Measurements from ENCODE around the gene PPP1R9A.
"Not testable (repeated sequence)": the region's sequence is repeated elsewhere in the genome, so short reads cannot be mapped to it uniquely, and the experiment has no call there.

Gene PPP1R9A

DNA sequence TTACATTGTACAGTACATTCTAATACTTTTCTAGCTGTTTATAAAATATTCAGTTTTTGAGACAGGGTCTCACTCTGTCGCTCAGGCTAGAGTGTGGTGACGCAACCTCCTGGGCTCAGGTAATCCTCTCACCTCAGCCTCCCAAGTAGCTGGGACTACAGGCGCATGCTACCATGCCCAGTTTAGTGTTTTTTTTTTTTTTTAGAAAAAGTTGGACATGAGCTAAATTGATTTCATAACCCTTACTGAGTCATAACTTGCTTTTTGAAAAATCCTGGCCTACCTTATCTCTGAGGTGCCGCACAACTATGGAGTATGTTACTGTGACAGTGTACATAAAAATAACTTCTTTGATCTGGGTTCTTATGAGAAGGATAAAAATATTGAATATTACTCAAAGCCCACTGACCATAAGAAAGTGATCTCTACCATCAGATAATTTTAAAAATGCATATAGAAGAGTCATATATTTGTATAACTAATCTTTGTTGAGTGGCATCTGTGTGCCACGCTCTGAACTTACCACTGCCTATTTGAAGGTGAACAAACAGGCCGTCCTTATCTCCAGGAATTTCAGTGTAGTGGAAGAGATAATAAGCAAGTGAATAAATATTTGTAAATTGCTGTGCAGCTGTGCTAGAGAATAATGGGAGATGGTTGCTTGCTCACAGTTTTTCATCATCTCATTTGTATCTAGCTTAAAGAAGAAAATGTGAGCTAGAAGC lies 73.2 kb downstream of the PPP1R9A start:
- DNase-seq: no peak

DNA sequence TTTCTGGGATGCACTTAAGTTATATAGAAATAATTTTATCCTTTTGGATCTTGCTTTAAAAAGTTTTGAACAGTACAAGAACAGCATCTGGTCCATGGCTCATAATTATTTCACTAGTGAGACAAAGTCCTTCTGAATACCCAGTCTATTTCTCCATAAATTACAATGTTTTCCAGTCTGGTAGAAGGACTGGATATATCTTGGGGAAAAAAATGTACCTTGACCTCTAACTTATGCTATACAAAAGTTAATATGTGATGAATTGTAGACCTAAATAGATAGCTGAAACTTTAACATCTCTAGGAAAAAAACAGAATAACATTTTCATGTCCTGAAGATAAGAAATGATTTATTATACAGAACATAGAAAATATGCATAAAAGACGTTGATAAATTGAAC lies 88.5 kb downstream of the PPP1R9A start:
- DNase-seq: no peak

DNA sequence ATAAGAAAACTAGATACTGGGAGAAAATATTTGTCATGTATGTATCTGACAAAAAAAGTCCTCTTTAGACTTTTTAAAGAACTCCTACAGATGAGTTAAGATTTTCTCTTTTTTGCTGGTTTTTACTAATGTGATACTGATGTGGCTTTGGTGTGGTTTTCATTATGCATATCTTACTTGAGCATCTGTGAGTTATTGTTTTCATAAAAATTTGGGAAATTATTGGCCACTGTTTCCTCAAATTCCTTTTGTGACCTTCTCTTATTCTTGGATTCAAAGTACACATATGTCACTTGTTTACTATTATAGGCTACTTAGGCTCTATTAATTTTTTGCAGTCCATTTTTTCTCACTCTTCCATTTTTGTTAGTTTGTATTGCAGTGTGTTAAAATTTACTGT lies 89.0 kb downstream of the PPP1R9A start:
- no peak for DNase-seq

DNA sequence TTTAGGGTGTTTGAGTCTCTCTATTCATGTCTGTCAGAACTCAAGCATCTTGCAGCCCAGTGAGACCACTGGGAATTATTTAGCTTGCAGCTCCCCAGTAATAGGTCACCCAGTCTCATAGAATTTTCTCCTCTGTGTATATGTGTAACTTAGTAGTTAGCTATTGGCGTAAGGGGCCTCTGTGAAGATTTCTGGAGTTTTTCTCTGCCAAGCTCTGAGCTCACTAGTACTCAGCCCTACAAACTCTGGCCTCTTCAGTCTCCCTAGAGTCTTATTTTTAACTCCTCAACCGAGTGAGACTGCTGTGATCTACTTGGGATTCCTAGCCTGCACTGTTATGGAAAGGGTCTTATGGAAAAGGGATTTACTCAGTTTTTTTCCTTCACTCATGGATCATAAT lies 90.2 kb downstream of the PPP1R9A start:
- no peak for DNase-seq

DNA sequence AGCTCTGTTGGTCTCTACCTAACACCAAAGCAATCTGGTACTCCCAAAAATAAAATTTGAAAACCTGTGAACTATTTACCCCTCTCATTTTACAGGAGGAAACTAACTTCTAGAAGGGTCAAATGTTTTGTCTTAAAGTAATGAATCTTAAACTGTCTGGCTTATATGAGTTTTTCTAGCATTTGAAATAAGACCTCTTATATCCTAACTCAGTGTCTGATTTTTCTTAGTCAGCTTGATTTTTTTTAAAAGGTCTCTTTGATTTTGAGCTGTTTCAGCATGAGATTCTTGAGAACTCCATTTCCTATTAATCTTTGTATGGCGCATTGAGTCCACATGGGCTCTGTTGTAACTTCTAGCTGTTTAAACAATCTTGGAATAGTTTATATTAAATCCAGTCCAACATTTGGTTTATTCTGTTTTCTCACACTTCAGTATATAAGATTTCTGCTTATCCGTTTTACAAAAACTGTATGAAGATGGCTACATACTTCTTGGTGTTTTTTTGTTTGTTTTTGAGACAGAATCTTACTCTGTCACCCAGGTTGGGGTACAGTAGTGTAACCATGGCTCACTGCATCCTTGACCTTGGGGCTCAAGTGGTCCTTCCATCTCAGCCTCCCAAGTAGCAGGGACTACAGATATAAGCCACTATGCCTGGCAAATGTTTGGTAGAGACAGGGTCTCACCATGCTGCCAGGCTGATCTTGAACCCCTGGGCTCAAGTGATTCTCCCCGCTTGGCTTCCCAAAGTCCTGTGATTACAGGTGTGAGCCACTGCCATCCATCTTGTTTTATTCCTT lies 91.1 kb downstream of the PPP1R9A start:
- DNase-seq: no peak

DNA sequence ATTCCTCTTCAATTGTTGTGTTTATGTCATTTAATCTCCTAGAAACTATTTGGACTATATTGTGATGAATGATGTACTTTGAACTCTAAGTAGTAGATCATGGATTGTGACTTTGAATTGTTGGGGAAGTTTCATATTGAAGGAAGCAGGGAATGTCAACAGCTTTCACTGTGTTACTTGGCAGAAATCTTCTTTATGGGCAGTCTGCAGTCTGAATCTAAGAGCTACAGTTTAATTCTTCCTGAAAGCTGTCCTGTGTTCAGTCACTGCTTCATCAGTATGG lies 91.6 kb downstream of the PPP1R9A start:
- no peak for DNase-seq

DNA sequence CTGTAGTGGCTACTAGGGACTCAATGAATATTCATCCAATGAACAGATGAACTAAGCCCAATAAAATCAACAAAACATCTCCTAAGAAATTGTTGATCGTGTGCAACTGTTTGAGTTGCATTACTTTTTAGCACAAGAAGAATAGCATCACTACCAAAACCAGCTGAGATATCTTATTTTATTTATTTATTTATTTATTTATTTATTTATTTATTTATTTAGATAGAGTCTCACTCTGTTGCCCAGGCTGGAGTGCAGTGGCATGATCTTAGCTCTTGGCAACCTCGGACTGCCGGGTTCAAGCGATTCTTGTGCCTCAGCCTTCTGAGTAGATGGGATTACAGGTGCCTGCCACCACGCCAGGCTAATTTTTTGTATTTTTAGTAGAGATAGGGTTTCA lies 92.2 kb downstream of the PPP1R9A start:
- DNase-seq: not testable (repeated sequence)

DNA sequence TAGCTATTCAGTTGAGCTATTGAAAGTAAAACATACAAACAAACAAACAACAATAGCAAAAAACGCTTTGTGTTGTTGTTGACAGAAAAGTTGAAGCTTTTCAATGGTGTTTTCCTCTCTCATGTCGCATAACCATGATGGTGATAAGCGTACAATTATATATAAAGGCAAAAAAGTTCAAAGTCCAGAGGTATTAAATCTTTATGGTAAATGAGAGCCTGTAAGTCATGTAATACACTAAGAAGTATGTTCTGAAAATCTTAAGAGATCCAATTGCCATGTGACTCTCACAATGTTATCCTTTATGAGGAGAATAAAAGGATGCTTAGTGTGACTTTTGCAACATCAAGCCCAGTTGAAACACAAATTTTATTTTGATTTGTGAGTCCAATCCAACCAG lies 93.9 kb downstream of the PPP1R9A start:
- DNase-seq: no peak

DNA sequence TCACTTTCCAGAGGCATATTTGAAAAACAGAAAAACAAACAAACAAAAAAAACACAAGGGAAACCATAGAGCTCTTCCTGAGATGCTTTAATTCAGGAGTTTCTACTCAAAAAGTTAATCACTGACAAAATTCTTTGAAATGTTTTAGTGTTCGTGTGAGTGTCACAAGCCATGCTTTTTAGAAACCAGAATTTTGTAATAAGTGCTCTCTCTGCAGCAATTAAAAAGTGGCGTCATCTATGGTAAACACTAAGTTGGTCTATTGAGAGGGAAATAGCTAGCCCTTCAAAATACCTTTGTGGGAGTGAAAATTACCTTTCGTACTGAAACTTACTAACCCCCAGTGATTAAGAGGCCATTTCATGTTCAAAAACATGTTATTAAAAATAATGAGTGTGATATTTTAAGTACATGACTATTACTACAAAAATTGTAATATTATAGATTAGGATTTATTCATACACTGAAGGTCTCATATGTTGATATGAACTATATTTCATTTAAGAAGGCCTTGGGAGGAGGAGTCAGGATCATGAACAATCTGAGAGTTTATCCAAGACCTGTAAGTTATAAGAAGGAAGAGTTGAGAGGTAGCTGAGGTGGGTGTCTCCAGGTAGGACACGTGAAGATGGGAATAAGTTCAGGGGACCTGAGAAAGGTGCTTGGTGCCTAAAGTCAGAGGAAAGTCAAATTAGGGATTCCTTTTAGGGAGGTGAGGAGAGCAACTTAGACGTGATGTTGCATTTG lies 94.6 kb downstream of the PPP1R9A start:
- DNase-seq: no peak

DNA sequence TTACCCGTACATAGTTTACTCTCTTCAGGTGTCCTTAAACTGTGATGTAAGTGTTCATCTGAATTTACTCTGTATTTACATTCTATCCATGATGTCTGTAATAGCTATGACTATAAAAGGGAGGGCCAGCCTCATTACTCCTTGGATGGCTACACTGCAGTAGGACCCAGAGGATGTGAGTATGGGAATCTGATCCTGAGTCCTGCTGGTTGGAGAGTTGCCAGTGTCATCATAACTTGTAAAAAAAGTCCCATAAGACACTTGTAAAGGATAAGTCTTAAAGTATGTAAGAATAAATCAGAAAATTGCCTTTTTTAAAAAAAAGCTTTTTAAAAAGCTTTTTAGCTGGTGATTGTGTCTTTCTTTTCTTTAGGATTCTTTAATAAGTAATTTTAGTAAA lies 95.4 kb downstream of the PPP1R9A start:
- DNase-seq: no peak

DNA sequence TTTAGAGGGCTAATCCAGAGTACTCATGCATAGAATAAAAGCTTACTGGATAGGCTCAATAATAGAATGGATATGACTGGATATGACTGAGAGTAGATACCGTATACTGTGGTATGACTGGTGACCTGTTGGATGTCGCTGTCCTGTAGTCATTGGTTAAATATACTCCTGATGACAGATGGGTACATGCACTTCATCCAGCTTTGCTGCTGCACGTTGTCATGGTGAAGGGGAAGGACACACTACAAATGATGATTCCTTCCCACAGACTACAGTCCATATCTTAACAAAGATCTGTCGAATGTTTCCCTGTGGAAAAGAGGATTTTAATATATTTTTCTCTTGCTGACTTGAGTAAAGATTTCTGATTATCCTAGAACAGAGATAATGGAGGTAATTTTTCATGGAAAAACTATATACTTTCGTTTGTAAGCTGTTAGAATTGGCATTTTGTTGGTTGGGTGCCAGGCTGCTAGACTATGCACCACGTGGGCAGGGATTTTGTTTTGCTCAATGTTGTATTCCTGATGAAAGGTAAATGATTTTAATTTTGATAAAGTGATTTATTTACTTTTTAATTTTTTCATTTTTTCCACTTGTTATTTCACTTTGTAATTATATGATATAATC lies 97.3 kb downstream of the PPP1R9A start:
- no peak for DNase-seq

DNA sequence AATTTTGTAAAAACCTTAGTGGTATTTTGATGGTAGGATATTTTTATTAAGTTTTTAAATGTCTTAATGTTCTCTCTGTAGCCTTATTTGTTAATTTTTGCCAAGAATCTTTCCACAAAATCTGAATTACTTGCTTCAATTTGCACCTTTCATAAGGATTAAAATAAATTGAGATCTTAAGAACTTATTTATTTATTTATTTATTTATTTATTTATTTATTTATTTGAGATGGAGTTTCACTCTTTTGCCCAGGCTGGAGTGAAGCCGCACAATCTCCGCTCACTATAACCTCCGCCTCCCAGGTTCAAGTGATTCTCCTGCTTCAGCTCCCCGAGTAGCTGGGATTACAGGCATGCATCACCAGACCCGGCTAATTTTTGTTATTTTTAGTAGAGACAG lies 98.6 kb downstream of the PPP1R9A start:
- no peak for DNase-seq

DNA sequence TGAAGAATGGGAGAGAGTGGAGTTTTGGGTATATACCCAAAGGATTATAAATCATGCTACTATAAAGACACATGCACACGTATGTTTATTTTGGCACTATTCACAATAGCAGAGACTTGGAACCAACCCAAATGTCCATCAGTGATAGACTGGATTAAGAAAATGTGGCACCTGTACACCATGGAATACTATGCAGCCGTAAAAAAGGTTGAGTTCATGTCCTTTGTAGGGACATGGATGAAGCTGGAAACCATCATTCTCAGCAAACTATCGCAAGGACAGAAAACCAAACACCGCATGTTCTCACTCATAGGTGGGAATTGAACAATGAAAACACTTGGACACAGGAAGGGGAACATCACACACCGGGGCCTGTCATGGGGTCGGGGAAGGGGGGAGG lies 101.4 kb downstream of the PPP1R9A start:
- DNase-seq: not testable (repeated sequence)

DNA sequence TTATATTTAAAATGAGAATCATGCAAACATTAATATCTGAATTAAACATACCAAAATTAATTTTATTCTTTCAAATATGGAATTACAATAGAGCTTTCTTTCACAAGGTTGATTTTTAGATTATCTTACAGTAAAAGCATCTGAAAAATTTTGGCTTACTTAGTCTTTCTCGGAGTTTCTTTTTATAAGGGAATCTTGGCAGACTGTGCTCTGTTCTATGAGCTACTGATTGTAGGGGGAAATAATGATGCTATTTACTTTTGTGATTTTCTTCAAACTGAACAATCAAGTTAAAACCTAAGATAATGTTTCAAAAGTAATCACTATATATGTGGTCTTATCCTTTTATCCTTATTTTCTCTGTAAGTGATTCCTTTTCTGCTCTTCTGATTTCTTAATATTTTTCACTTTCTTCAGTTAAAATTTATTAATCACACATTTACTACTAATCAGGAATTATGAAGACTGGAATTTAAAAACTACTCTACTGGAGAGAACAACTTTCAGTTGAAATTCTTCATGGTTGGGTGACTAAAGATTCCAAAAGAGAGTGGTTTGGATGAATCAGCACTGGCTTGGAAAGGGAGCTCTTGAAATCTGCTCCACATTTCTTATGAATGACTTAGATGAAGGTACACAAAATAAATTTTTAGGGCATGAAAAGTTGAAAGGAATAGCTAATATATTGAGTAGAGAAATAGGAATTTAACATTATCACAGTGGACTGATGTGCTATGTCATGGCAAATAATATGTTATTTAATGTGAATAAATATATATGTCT lies 103.9 kb downstream of the PPP1R9A start:
- DNase-seq: no peak

DNA sequence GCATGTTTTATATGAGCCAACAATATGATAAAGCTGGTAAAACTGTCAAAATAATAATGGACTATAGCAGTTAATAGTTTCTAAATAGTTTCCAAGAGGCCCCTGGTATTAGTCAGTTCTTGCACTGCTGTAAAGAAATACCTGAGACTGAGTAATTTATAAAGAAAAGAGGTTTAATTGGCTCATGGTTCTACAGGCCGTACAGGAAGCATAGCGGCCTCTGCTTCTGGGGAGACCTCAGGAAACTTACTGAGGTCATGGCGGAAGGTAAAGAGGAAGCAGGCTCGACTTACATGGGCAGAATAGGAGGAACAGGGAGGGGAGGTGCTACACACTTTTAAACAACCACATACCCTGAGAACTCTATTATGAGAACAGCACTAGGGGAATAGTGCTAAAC lies 104.6 kb downstream of the PPP1R9A start:
- no peak for DNase-seq

DNA sequence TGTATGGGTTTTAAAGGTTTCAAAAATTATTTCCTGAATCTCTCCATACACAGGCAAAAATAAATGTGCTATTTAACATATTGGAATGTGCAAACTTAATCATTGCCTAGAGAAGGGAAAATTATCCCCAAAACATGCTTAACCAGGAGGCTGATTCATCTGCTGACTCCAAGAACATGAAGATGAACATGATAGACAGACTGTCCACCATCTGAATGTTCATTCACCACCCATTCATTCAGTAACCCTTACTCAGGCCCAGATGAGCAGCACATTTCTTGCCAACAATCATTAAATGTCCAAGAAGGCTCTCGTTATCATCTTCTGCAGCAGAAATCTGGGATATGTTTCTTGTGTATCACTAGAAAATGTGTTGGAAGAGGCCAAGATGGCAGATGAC lies 110.6 kb downstream of the PPP1R9A start:
- no peak for DNase-seq

DNA sequence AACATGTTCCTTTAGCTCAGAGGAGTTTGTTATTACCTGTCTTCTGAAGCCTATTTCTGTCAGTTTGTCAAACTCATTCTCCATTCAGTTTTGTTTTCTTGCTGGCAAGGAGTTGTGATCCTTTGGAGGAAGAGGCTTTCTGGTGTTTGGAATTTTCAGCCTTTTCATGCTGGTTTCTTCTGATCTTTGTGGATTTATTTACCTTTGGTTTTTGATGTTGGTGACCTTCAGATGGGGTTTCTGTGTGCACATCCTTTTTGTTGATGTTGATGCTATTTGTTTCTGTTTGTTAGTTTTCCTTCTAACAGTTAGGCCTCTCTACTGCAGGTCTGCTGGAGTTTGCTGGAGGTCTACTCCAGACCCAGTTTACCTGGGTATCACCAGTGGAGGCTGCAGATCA lies 118.6 kb downstream of the PPP1R9A start:
- no peak for DNase-seq

DNA sequence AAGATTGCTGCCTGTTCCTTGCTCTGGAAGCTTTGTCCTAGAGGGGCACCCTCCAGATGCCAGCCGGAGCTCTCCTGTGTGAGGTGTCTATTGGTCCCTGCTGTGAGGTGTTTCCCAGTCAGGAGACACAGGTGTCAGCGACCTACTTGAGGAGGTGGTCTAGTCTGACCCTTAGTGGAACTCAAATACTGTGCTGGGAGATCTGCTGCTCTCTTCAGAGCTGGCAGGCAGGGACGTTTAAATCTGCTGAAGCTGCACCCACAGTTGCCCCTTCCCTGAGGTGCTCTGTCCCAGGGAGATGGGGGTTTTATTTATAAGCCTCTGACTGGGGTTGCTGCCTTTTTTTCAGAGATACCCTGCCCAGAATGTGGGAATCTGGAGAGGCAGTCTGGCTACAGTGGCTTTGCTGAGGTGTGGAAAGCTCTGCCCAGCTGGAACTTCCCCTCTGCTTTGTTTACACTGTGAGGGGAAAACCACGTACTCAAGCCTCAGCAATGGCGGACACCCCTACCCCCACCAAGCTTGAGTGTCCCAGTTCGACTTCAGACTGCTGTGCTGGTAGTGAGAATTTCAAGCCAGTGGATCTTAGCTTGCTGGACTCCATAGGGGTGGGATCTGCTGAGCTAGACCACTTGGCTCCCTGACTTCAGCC lies 119.2 kb downstream of the PPP1R9A start:
- no peak for DNase-seq

DNA sequence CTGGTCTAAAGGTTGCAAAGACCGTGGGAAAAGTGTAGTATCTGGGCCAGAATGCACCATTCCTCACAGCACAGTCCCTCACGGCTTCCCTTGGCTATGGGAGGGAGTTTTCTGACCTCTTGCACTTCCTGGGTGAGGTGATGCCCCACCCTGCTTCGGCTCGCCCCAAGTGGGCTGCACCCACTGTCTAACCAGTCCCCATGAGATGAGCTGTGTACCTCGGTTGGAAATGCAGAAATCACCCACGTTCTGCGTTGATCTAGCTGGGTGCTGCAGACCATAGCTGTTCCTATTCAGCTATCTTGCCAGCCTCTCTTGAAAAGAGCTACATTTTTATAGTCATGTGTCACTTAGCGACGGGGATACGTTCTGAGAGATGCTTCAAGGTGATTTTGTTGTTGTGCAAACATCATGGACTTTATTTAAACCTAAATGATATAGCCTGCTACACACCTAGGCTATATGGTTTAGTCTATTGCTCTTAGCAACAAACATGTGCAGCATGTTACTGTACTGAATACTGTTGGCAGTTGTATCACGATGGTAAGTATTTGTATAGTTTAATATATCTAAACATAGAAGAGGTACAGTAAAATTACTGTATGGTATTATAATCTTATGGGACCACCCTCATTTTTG lies 120.0 kb downstream of the PPP1R9A start:
- no peak for DNase-seq

DNA sequence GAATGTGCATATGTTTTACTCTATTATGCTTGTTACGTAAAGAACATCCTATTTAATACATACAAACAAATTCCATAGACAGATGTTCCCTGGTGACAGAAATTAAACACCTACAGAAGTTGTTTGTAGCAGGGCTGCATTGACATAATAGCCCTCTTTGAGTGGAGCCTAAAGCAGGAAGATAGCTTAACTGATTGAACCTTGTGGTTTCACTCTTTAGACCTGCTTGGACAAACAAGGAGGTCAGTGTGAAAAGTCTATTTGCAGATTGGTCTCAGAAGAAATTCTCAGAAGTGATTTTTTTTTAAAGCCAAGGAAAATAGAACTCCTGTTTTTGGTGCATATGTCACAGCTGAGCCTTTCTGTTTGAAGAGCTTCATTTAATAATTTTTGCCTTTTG lies 121.3 kb downstream of the PPP1R9A start:
- DNase-seq: no peak

DNA sequence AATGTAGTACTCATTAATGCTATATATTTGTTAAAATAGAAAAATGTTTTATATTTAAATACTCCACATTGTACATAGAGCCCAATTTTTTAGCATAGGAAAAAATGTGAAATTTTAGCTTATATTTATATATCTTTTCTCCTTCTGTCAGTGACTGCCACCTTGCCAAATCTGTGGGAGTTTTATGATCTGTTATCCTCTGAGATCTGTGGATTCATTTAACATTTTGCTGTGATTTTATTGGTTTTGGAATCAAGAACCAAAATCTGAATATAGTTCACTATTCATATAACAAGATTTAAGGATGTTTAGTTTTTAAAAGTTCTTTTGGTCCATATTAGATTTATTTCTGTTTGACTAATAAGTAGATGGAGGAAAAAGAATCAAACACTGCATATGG lies 127.9 kb downstream of the PPP1R9A start:
- DNase-seq: no peak

DNA sequence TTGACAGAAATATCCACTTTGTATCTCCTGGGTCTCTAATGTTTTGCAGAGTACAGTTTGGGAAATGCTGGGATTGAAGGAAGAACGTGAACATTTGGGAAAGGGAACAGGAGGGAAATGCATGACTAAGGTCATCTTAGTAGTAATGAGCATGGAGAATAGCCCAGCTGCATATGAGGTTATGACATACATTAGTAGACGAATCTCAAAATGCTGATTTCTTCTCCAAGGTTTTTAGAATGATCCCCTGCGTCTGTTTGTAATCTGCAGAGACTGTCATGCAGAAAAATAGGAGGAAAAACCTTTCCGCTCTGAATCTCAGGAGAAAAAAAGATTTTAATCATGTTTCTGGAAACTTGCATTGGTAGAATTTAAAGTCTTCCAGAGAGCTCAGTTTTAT lies 133.6 kb downstream of the PPP1R9A start:
- no peak for DNase-seq

Data from RPMI8226 (cell line).